Measurements from ENCODE around the gene HOXC10. TPM values are rescaled to one million over a fixed set of nuclear protein-coding genes. Genes with fewer than 3 reads are reported as not detected.

HOXC10 gene
- total RNA-seq, 3 donors from 2014 or later (not counting 1 experiment from before 2014, with no cell fraction given) = not detected

GRCh38 chr12:53991077-53991460 lies 6.1 kb downstream of the HOXC10 start:
- Mint-ChIP-seq H3K27me3 (ENCODE audit: low read depth in 2 of 2) (peaks cover 93 to 95% of the 10 kb centered on the region in 2 donors), H3K4me3 (no peak overlapping the region), H3K36me3 (peaks cover 5% of the 10 kb centered on the region), H3K27ac (no peak overlapping the region), H3K9me3 (no peaks in the 10 kb centered on the region), H3K4me1 (peaks cover 47 to 63% of the 10 kb centered on the region in 2 donors)
- intact Hi-C loops (cut with micrococcal nuclease) = no loop called here
- Histone ChIP-seq H3K36me3 (ENCODE audit: control insufficient read depth, insufficient read depth, low read length) (no peaks in the 10 kb centered on the region), H3K27me3 (ENCODE audit: control insufficient read depth, insufficient read depth, low read length) (peaks cover 95% of the 10 kb centered on the region), H3K27ac (ENCODE audit: low read length) (no peak overlapping the region), H3K9me3 (ENCODE audit: control insufficient read depth, insufficient read depth, low read length) (no peaks in the 10 kb centered on the region), H3K4me1 (ENCODE audit: control insufficient read depth, insufficient read depth, low read length) (peaks cover 37% of the 10 kb centered on the region), H3K4me3 (ENCODE audit: low read length) (no peak overlapping the region)
- 4% methylated on average over 8 of the region's 8 CpGs for WGBS (ENCODE audit: insufficient coverage)
- TF ChIP-seq CTCF (IDR thresholded peaks at IDR 0.05) = no peak
- DNase-seq = no peak
- no peak for ATAC-seq

GRCh38 chr12:53992377-53992889 lies 7.5 kb downstream of the HOXC10 start:
- 40% methylated on average over 7 of the region's 7 CpGs for WGBS (ENCODE audit: insufficient coverage)
- peaks cover 5% of the 10 kb centered on the region for H3K36me3 Mint-ChIP-seq
- H3K4me3 Mint-ChIP-seq = no peak overlapping the region
- peaks cover 81 to 92% of the 10 kb centered on the region in 2 donors for H3K27me3 Mint-ChIP-seq (ENCODE audit: low read depth in 2 of 2)
- Histone ChIP-seq H3K27ac (ENCODE audit: low read length) (no peak overlapping the region), H3K9me3 (ENCODE audit: control insufficient read depth, insufficient read depth, low read length) (peaks cover 3% of the 10 kb centered on the region), H3K27me3 (ENCODE audit: control insufficient read depth, insufficient read depth, low read length) (peaks cover 95% of the 10 kb centered on the region), H3K4me1 (ENCODE audit: control insufficient read depth, insufficient read depth, low read length) (peaks cover 45% of the 10 kb centered on the region), H3K4me3 (ENCODE audit: low read length) (no peak overlapping the region), H3K36me3 (ENCODE audit: control insufficient read depth, insufficient read depth, low read length) (no peaks in the 10 kb centered on the region)
- no peaks in the 10 kb centered on the region for H3K9me3 Mint-ChIP-seq
- no peak overlapping the region for H3K27ac Mint-ChIP-seq
- DNase-seq (no peak), ATAC-seq (no peak)
- no peak for TF ChIP-seq CTCF (IDR thresholded peaks at IDR 0.05)
- intact Hi-C loops (cut with micrococcal nuclease) = no loop called here
- peaks cover 56 to 59% of the 10 kb centered on the region in 2 donors for H3K4me1 Mint-ChIP-seq

GRCh38 chr12:53993162-53994008 lies 8.4 kb downstream of the HOXC10 start:
- H3K27me3 ChIP-seq (ENCODE audit: control insufficient read depth, insufficient read depth, low read length) = peaks cover 95% of the 10 kb centered on the region
- DNase-seq = no peak
- 31% methylated on average over 12 of the region's 18 CpGs for WGBS (ENCODE audit: insufficient coverage)
- H3K9me3 ChIP-seq (ENCODE audit: control insufficient read depth, insufficient read depth, low read length) = peaks cover 3% of the 10 kb centered on the region
- no peaks in the 10 kb centered on the region for H3K36me3 ChIP-seq (ENCODE audit: control insufficient read depth, insufficient read depth, low read length)
- no peak overlapping the region for H3K4me3 ChIP-seq (ENCODE audit: low read length)
- Mint-ChIP-seq H3K27me3 (ENCODE audit: low read depth in 2 of 2) (peaks cover 81 to 92% of the 10 kb centered on the region in 2 donors), H3K4me1 (peaks cover 60 to 65% of the 10 kb centered on the region in 2 donors), H3K9me3 (no peaks in the 10 kb centered on the region), H3K36me3 (peaks cover 5% of the 10 kb centered on the region), H3K4me3 (peak overlapping the region; percentile 74), H3K27ac (peak overlapping the region in 1 of 2 donors; percentile 63)
- peaks cover 48% of the 10 kb centered on the region for H3K4me1 ChIP-seq (ENCODE audit: control insufficient read depth, insufficient read depth, low read length)
- ATAC-seq = no peak
- intact Hi-C loops (cut with micrococcal nuclease) = no loop called here
- no peak for TF ChIP-seq CTCF (IDR thresholded peaks at IDR 0.05)
- no peak overlapping the region for H3K27ac ChIP-seq (ENCODE audit: low read length)

Data from natural killer cell (primary cell).